H1 (cell line): ENCODE results near the gene TMEM72. TPM values are rescaled to one million over a fixed set of nuclear protein-coding genes. Genes with fewer than 3 reads are reported as not detected.

ENCODE experiments used
- CTCF ChIA-PET: fragments of 300-600 bp; sonication (Branson Sonifier 250); formaldehyde crosslinking; loops from one replicate; lab custom pipeline; 2021; ENCODE audit not compliant: partially characterized antibody; lab: Charles Lee
- POLR2A ChIA-PET: fragments of 300-600 bp; sonication (Branson Sonifier 250); formaldehyde crosslinking; loops from one replicate; lab custom pipeline; 2021; ENCODE audit warnings: inconsistent platforms; ENCODE audit not compliant: partially characterized antibody; lab: Charles Lee
- DNase-seq, 2 experiments: peaks; one replicate each; pipeline versions ENCODE4 v3.0.0 to v3.0.0-alpha.2; 2010 to 2022; ENCODE audit warnings: low spot score in 2 of 2, low read depth in 1 of 2, mixed read lengths in 1 of 2
- FAIRE-seq: peaks from 2 replicates; lab custom pipeline; 2011; peaks lifted over from hg19 to GRCh38; lab: Jason Lieb, UNC
- H2AFZ ChIP-seq: 2 replicates; pipeline ENCODE4 v1.8.1; 2012; ENCODE audit warnings: low read length, inconsistent platforms
- H2AK5ac ChIP-seq: 2 replicates; pipeline ENCODE4 v1.6.1; 2013; ENCODE audit warnings: low read depth, low read length
- H2BK120ac ChIP-seq: replicated peaks from 2 replicates; pipeline ENCODE3; 2013; ENCODE audit warnings: low read depth, low read length, inconsistent platforms
- H2BK12ac ChIP-seq: 2 replicates; pipeline ENCODE4 v1.6.1; 2013; ENCODE audit warnings: low read depth, low read length
- H2BK15ac ChIP-seq: 2 replicates; pipeline ENCODE4 v1.6.1; 2013; ENCODE audit warnings: low read length
- H2BK20ac ChIP-seq: 2 replicates; pipeline ENCODE4 v1.6.1; 2013; ENCODE audit warnings: low read length
- H2BK5ac ChIP-seq: 2 replicates; pipeline ENCODE4 v1.6.1; 2013; ENCODE audit warnings: low read depth, low read length
- H3K14ac ChIP-seq: 2 replicates; pipeline ENCODE4 v1.6.1; 2013; ENCODE audit warnings: inconsistent platforms; ENCODE audit not compliant: insufficient read length
- H3K18ac ChIP-seq: 2 replicates; pipeline ENCODE4 v1.6.1; 2013; ENCODE audit warnings: low read length; ENCODE audit errors: extremely low read depth
- H3K23ac ChIP-seq: 2 replicates; pipeline ENCODE4 v1.6.1; 2013; ENCODE audit warnings: inconsistent platforms; ENCODE audit not compliant: insufficient read length
- H3K23me2 ChIP-seq: 2 replicates; pipeline ENCODE4 v1.6.1; 2013; ENCODE audit warnings: low read depth, low read length
- H3K27ac ChIP-seq: 2 replicates; pipeline ENCODE4 v1.6.1; 2011; ENCODE audit warnings: low read depth, low read length, inconsistent platforms
- H3K27me3 ChIP-seq, 4 experiments: replicated peaks in 1 of 4; 1 replicate in 1 of 4; 2 replicates in 3 of 4; pipeline versions ENCODE4 v1.6.1 to v1.8.1; 2011 to 2013; ENCODE audit warnings: low read length in 3 of 4, mild to moderate bottlenecking in 3 of 4, inconsistent platforms in 2 of 4, mixed read lengths in 2 of 4, moderate library complexity in 1 of 4; ENCODE audit not compliant: control insufficient read depth in 3 of 4, insufficient read depth in 3 of 4; ENCODE audit errors: extremely low read depth in 1 of 4
- H3K36me3 ChIP-seq, 4 experiments: 2 replicates each; pipeline versions ENCODE4 v1.6.1 to v1.8.1; 2011 to 2013; ENCODE audit warnings: mild to moderate bottlenecking in 4 of 4, low read length in 3 of 4, moderate library complexity in 2 of 4, control low read depth in 1 of 4, inconsistent platforms in 1 of 4; ENCODE audit not compliant: insufficient read depth in 4 of 4, control insufficient read depth in 2 of 4
- H3K4ac ChIP-seq: replicated peaks from 2 replicates; pipeline ENCODE3; 2013; ENCODE audit warnings: low read length, low read depth, mixed read lengths, inconsistent platforms; ENCODE audit not compliant: insufficient read length
- H3K4me1 ChIP-seq, 4 experiments: replicated peaks in 1 of 4; 1 replicate in 1 of 4; 2 replicates in 3 of 4; pipeline versions ENCODE4 v1.6.1 to v1.8.1; 2011 to 2013; ENCODE audit warnings: low read length in 3 of 4, inconsistent platforms in 2 of 4, mixed read lengths in 1 of 4; ENCODE audit not compliant: insufficient read depth in 4 of 4, control insufficient read depth in 3 of 4
- H3K4me2 ChIP-seq, 2 experiments: 2 replicates each; pipeline versions ENCODE4 v1.6.1 to v1.8.1; 2011 to 2013; ENCODE audit warnings: low read depth in 2 of 2, low read length in 2 of 2, control low read depth in 1 of 2, inconsistent platforms in 1 of 2, mild to moderate bottlenecking in 1 of 2; ENCODE audit not compliant: insufficient read depth in 1 of 2
- H3K4me3 ChIP-seq, 4 experiments: fragments of 200-600, 300-600 bp in 1 of 4; sonication (generic), shearing (Covaris generic), sonication (Bioruptor Twin) in 1 of 4; 2 replicates each; pipeline versions ENCODE4 v1.5.1 to v1.8.1; 2011 to 2016; ENCODE audit warnings: low read length in 4 of 4, low read depth in 3 of 4, control low read depth in 2 of 4, inconsistent platforms in 2 of 4, mild to moderate bottlenecking in 2 of 4, mixed read lengths in 1 of 4, moderate library complexity in 1 of 4; ENCODE audit not compliant: insufficient read depth in 2 of 4; ENCODE audit errors: extremely low read depth in 1 of 4
- H3K56ac ChIP-seq: replicated peaks from 2 replicates; pipeline ENCODE3; 2013; ENCODE audit warnings: low read depth, mild to moderate bottlenecking, mixed read lengths, low read length, inconsistent platforms; ENCODE audit not compliant: insufficient read length
- H3K79me1 ChIP-seq: 2 replicates; pipeline ENCODE4 v1.6.1; 2013; ENCODE audit warnings: low read depth, low read length, control low read depth
- H3K79me2 ChIP-seq, 2 experiments: 2 replicates each; pipeline versions ENCODE4 v1.6.1 to v1.8.1; 2012 to 2013; ENCODE audit warnings: low read length in 2 of 2, mild to moderate bottlenecking in 2 of 2, inconsistent platforms in 1 of 2; ENCODE audit not compliant: insufficient read depth in 2 of 2, control insufficient read depth in 1 of 2
- H3K9ac ChIP-seq, 4 experiments: replicated peaks in 1 of 4; 1 replicate in 1 of 4; 2 replicates in 3 of 4; pipeline versions ENCODE4 v1.6.1 to v1.8.1; 2011 to 2013; ENCODE audit warnings: low read depth in 3 of 4, low read length in 3 of 4, control low read depth in 2 of 4, mild to moderate bottlenecking in 2 of 4, moderate library complexity in 2 of 4, inconsistent platforms in 1 of 4; ENCODE audit errors: extremely low read depth in 1 of 4
- H3K9me3 ChIP-seq, 2 experiments: 2 replicates each; pipeline versions ENCODE4 v1.6.1 to v1.8.1; 2012 to 2013; ENCODE audit warnings: mild to moderate bottlenecking in 2 of 2, moderate library complexity in 2 of 2, control low read depth in 1 of 2, inconsistent platforms in 1 of 2, low read depth in 1 of 2, low read length in 1 of 2, mixed read lengths in 1 of 2; ENCODE audit not compliant: insufficient read depth in 2 of 2
- H4K20me1 ChIP-seq, 2 experiments: replicated peaks in 1 of 2; 2 replicates each; pipeline versions ENCODE3 to v1.8.1; 2011 to 2013; ENCODE audit warnings: inconsistent platforms in 2 of 2, low read length in 2 of 2, mild to moderate bottlenecking in 1 of 2; ENCODE audit not compliant: insufficient read depth in 2 of 2, control insufficient read depth in 1 of 2
- H4K5ac ChIP-seq: 2 replicates; pipeline ENCODE4 v1.6.1; 2013; ENCODE audit warnings: low read length, low read depth, mixed read lengths, inconsistent platforms; ENCODE audit not compliant: insufficient read length
- H4K8ac ChIP-seq: 2 replicates; pipeline ENCODE4 v1.8.0; 2013; ENCODE audit warnings: mild to moderate bottlenecking, moderate library complexity, low read length, inconsistent platforms; ENCODE audit not compliant: insufficient read depth; ENCODE audit errors: extremely low read depth
- H4K91ac ChIP-seq: replicated peaks from 2 replicates; pipeline ENCODE3; 2013; ENCODE audit warnings: low read length, mixed read lengths, inconsistent platforms; ENCODE audit not compliant: insufficient read length
- RNF2 ChIP-seq: fragments of 200-900, 300-1000 bp; sonication (generic); IDR thresholded peaks from 2 replicates; pipeline ENCODE4 v1.7.1; 2016; ENCODE audit warnings: borderline replicate concordance, low read depth, mild to moderate bottlenecking, antibody characterized with exemption, low read length; ENCODE audit not compliant: poor library complexity, severe bottlenecking; ENCODE audit errors: missing control alignments
- SP1 ChIP-seq: IDR thresholded peaks from 2 replicates; pipeline ENCODE4 v1.6.1; 2011; ENCODE audit warnings: low read depth, low read length
- TEAD4 ChIP-seq: IDR thresholded peaks from 2 replicates; pipeline ENCODE4 v1.6.1; 2012; ENCODE audit warnings: low read depth, low read length, inconsistent platforms, mixed read lengths
- WGBS, 2 experiments: shearing (Covaris generic) in 1 of 2; methylation state at CpG; one replicate each; pipeline versions ENCODE4 v1.1.6 to v1.1.7; 2013 to 2015; ENCODE audit warnings: low lambda C conversion rate in 2 of 2, mixed read lengths in 2 of 2, inconsistent platforms in 1 of 2, low coverage in 1 of 2, missing lambda C conversion rate in 1 of 2; ENCODE audit not compliant: insufficient replicate concordance in 2 of 2, insufficient coverage in 1 of 2, insufficient read length in 1 of 2; ENCODE audit errors: extremely low coverage in 1 of 2, missing lambda C conversion rate in 1 of 2; 5-methylcytosine and 5-hydroxymethylcytosine counted together
- polyA plus RNA-seq, 7 experiments: library from polyadenylated mRNA; depleted of rRNA in 3 of 7; stranded (reverse) in 5 of 7; unstranded in 2 of 7; fragments of >200 nt in 5 of 7; fragments of 200-250 nt in 2 of 7; gene quantifications; 1 replicate in 5 of 7; 2 replicates in 1 of 7; 4 replicates in 1 of 7; pipeline versions ENCODE4 v1.2.1 to v1.2.3, GENCODE V29; 2011 to 2013; ENCODE audit warnings: missing spikeins in 2 of 7, mixed read lengths in 2 of 7
- total RNA-seq: library from RNA; stranded (reverse); fragmentation: NEBNext Ultra II Directional; extraction: Animal tissue kit (Norgen Biotek cat#: 25700); gene quantifications from 2 replicates; pipeline ENCODE4 v1.2.1, GENCODE V29; 2021

The TMEM72 gene
- total and polyA plus RNA-seq, 2 of the 8 experiments (the other 6 are each of a cell fraction or from before 2014, with no cell fraction given): not detected

- H3K27me3 ChIP-seq: no peaks in the 10 kb centered on the region; a peak in 1 of 7 replicates
- FAIRE-seq (no peak), DNase-seq (peak in 1 of 2 experiments; percentile 41)
- 75% methylated on average over 2 of the region's 2 CpGs; no CpG with 5 or more reads in 1 of the 2 experiments for WGBS, 2 experiments
- no peak overlapping the region for H2AFZ ChIP-seq
- no peaks in the 10 kb centered on the region for H3K79me2 ChIP-seq
- H3K4me2 ChIP-seq: peak overlapping the region; percentile 18 to 24; a peak in 1 of 4 replicates
- H2BK12ac ChIP-seq: no peak overlapping the region
- no peaks in the 10 kb centered on the region for H4K20me1 ChIP-seq
- peaks cover 0 to 7% (median 0%) of the 10 kb centered on the region in 4 experiments; a peak in 2 of 7 replicates for H3K4me1 ChIP-seq
- no peak overlapping the region for H4K8ac ChIP-seq
- POLR2A ChIA-PET: interaction anchor here (0.9 to 2.6 kb wide), 5 partner anchors 10 to 26 kb away, joined by 3 to 14 read pairs (median 5); partner anchors contain the start of gene DEPP1
- no peak overlapping the region for H2BK5ac ChIP-seq
- H2AK5ac ChIP-seq: no peak overlapping the region
- H2BK120ac ChIP-seq: no peak overlapping the region
- no peak overlapping the region for H3K18ac ChIP-seq
- no peak overlapping the region for H3K4ac ChIP-seq
- H3K36me3 ChIP-seq: no peaks in the 10 kb centered on the region
- CTCF ChIA-PET: interaction anchor here (0.8 to 13.4 kb wide), 8 partner anchors 13 to 87 kb away, joined by 3 to 143 read pairs (median 4); no protein-coding TSS in a partner anchor
- no peaks in the 10 kb centered on the region for H3K79me1 ChIP-seq
- H3K27ac ChIP-seq: no peak overlapping the region
- H3K9ac ChIP-seq: no peak overlapping the region
- H3K23ac ChIP-seq: no peak overlapping the region
- no peak overlapping the region for H4K91ac ChIP-seq
- no peak overlapping the region for H3K56ac ChIP-seq
- no peak for TF ChIP-seq RNF2
- TF ChIP-seq SP1: peak; percentile 67; the same call in 1 of the 2 replicates
- peak; percentile 86 for TF ChIP-seq TEAD4
- TF ChIP-seq, all 59 proteins: peak for 2
- no peak overlapping the region for H4K5ac ChIP-seq
- no peaks in the 10 kb centered on the region for H3K9me3 ChIP-seq
- no peak overlapping the region for H2BK15ac ChIP-seq
- H2BK20ac ChIP-seq: no peak overlapping the region
- H3K14ac ChIP-seq: no peak overlapping the region
- H3K23me2 ChIP-seq: no peaks in the 10 kb centered on the region; the same call in 1 of the 2 replicates
- H3K4me3 ChIP-seq: no peak overlapping the region
Measured at GRCh38 chr10:44952779-44953231, 41.7 kb downstream of the TMEM72 start.
